Measurements from ENCODE around the gene MINK1. TPM values are rescaled to one million over a fixed set of nuclear protein-coding genes. Genes with fewer than 3 reads are reported as not detected.
"Not testable (repeated sequence)": the region's sequence is repeated elsewhere in the genome, so short reads cannot be mapped to it uniquely, and the experiment has no call there.

The MINK1 gene
- total RNA-seq, 1 donor from 2014 or later, result 73.0 TPM

DNA sequence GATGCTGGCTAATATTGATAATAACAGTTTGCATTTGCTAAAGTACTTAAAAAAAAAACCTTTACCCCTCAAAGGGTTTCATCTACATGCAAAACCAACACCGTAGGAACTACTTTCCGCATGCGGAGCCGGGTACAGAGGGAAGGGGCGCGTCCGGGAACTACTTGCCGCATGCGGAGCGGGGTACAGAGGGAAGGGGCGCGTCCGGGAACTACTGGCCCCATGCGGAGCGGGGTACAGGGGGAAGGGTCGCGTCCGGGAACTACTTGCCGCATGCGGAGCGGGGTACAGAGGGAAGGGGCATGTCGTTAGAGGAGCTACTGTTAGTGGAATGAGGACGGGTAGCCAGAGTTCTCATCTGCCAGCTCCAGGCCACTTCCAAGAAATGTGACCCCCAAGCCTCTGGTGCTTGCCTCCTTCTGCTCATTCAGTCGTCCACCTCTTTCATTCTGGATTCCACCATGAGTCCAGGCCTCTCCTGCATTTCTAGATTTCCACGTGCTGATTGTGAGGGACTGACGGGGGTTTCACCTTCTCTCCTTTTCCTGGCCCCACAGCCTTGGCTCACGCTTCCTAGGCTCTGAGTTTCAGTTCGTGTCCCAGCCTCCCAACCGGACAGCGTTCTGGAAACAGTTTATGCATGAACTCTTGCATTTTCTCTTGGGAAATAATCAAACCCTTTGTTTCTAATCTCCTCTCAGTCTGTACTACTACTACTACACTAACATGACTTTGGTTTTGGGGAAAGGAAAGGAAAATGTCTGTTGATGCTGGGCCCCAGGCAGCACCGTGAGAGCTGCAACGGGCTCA is 26.9 kb downstream of the MINK1 start:
- TF ChIP-seq, protein P1, sequence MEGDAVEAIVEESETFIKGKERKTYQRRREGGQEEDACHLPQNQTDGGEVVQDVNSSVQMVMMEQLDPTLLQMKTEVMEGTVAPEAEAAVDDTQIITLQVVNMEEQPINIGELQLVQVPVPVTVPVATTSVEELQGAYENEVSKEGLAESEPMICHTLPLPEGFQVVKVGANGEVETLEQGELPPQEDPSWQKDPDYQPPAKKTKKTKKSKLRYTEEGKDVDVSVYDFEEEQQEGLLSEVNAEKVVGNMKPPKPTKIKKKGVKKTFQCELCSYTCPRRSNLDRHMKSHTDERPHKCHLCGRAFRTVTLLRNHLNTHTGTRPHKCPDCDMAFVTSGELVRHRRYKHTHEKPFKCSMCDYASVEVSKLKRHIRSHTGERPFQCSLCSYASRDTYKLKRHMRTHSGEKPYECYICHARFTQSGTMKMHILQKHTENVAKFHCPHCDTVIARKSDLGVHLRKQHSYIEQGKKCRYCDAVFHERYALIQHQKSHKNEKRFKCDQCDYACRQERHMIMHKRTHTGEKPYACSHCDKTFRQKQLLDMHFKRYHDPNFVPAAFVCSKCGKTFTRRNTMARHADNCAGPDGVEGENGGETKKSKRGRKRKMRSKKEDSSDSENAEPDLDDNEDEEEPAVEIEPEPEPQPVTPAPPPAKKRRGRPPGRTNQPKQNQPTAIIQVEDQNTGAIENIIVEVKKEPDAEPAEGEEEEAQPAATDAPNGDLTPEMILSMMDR (conservative IDR thresholded peaks at IDR 0.05), result no peak
- peak overlapping the region; percentile 78 for H3K27ac Mint-ChIP-seq (ENCODE audit: unreplicated experiment)
- H3K4me1 Mint-ChIP-seq, result peaks cover 42% of the 10 kb centered on the region
- peaks cover 11% of the 10 kb centered on the region for H3K36me3 Mint-ChIP-seq (ENCODE audit: low read depth)
- H3K4me3 Mint-ChIP-seq, result no peak overlapping the region
- no peaks in the 10 kb centered on the region for H3K27me3 Mint-ChIP-seq (ENCODE audit: low read depth)
- no peak for DNase-seq (ENCODE audit: low read depth, low spot score)
- no peaks in the 10 kb centered on the region for H3K9me3 Mint-ChIP-seq

DNA sequence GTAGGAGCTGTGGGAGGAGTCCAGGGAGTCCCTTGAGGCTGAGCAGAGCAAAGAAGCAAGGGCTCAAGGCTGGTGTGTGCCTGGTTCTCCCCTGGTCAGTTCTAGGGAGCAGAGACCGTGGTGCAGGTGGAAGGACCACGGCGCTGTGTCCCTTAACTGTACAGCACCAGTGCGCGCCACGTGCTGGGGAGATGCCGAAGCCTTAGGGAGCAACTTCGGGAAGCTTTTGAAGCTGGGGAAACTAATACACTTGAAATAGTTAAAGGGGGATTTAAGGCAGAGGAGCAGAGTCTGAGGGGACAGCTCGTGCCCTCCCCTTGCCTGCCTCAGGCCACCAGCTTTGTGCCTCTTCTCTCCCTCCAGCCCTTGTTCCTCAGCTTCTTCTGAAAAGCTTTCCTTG is 27.5 kb downstream of the MINK1 start:
- no peak for DNase-seq (ENCODE audit: low read depth, low spot score)
- Mint-ChIP-seq H3K4me1 (peaks cover 42% of the 10 kb centered on the region), H3K36me3 (ENCODE audit: low read depth) (peaks cover 11% of the 10 kb centered on the region), H3K9me3 (no peaks in the 10 kb centered on the region), H3K27ac (ENCODE audit: unreplicated experiment) (peak overlapping the region; percentile 78), H3K4me3 (no peak overlapping the region), H3K27me3 (ENCODE audit: low read depth) (no peaks in the 10 kb centered on the region)
- TF ChIP-seq, protein P1 (conservative IDR thresholded peaks at IDR 0.05), result no peak

DNA sequence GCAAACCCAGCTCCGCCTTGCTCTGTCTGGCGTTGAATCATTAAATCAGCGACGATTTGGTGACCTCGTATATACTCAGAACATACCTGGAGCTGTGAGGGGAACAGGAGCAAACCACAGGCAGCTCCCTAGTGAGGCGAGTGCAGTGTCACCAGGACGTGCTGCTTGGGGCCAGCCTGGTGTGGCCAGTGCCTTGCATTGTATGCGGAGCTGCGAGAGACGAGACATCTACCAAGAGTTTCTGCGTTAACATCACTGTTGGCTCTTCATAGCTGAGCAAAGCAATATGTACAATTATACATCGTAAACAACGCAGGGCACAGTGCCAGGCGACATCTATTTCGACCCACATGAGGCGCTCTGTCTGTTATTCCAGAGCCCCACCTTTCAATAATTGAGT is 27.9 kb downstream of the MINK1 start:
- H3K36me3 Mint-ChIP-seq (ENCODE audit: low read depth), result peaks cover 11% of the 10 kb centered on the region
- H3K4me1 Mint-ChIP-seq, result peaks cover 41% of the 10 kb centered on the region
- TF ChIP-seq, protein P1 (conservative IDR thresholded peaks at IDR 0.05), result no peak
- no peak overlapping the region for H3K4me3 Mint-ChIP-seq
- no peaks in the 10 kb centered on the region for H3K9me3 Mint-ChIP-seq
- H3K27ac Mint-ChIP-seq (ENCODE audit: unreplicated experiment), result peak overlapping the region; percentile 35
- no peak for DNase-seq (ENCODE audit: low read depth, low spot score)
- H3K27me3 Mint-ChIP-seq (ENCODE audit: low read depth), result no peaks in the 10 kb centered on the region

DNA sequence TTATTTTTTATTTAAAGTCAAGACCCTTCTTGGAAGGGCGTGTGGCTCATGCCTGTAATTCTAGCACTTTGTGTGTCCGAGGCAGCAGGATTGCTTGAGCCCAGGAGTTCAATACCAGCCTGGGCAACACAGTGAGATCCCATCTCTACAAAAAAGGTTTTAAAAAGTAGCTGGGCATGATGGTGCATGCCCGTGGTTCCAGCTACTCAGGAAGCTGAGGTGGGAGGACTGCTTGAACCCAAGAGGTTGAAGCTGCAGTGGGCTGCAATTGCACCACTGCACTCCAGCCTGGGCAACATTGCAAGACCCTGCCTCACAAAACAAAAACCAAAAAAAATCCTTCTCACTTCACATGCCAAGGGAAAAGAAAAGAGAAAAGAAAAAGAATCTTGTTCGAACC is 29.6 kb downstream of the MINK1 start:
- TF ChIP-seq, protein P1 (conservative IDR thresholded peaks at IDR 0.05), result no peak
- no peak for DNase-seq (ENCODE audit: low read depth, low spot score)
- Mint-ChIP-seq H3K4me3 (no peak overlapping the region), H3K9me3 (no peaks in the 10 kb centered on the region), H3K27me3 (ENCODE audit: low read depth) (no peaks in the 10 kb centered on the region), H3K27ac (ENCODE audit: unreplicated experiment) (no peak overlapping the region), H3K36me3 (ENCODE audit: low read depth) (peaks cover 8% of the 10 kb centered on the region), H3K4me1 (peaks cover 24% of the 10 kb centered on the region)

DNA sequence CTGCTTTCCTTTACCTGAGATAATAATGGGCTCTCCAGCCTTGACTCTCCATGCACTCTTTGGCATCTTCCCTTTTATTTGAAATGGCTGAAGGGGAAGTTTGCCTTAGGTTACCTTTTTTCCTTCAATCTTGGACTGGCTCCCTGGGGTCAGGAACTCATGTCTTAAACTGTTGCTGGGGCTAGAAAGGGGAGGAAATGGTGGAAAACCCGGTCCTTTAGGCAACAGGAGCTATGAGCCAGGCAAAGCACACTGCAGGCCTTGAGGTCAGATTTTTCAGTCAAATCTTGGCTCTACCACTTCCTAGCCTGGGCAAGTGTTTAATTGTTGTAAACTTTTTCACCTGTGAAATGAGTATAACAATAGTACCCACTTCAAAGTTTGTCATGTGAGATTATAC is 30.2 kb downstream of the MINK1 start:
- H3K9me3 Mint-ChIP-seq, result no peaks in the 10 kb centered on the region
- H3K4me3 Mint-ChIP-seq, result no peak overlapping the region
- no peak overlapping the region for H3K27ac Mint-ChIP-seq (ENCODE audit: unreplicated experiment)
- peaks cover 8% of the 10 kb centered on the region for H3K36me3 Mint-ChIP-seq (ENCODE audit: low read depth)
- DNase-seq (ENCODE audit: low read depth, low spot score), result no peak
- no peaks in the 10 kb centered on the region for H3K27me3 Mint-ChIP-seq (ENCODE audit: low read depth)
- peaks cover 18% of the 10 kb centered on the region for H3K4me1 Mint-ChIP-seq
- TF ChIP-seq, protein P1 (conservative IDR thresholded peaks at IDR 0.05), result no peak

DNA sequence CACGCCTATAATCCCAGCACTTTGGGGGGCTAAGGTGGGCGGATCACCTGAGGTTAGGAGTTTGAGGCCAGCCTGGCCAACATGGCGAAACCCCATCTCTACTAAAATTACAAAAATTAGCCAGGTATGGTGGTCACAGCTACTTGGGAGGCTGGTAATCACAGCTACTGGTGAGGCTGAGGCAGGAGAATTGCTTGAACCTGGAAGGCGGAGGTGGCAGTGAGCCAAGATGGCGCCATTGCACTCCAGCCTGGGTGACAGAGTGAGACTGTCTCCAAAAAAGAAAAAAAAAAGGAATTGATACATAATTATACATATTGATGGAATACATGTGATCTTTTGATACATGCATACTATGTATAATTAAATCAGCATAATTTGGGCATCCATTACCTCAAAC is 34.4 kb downstream of the MINK1 start:
- not testable (repeated sequence) for DNase-seq (ENCODE audit: low read depth, low spot score); H3K36me3 Mint-ChIP-seq (ENCODE audit: low read depth); H3K4me3 Mint-ChIP-seq; H3K27ac Mint-ChIP-seq (ENCODE audit: unreplicated experiment); H3K27me3 Mint-ChIP-seq (ENCODE audit: low read depth); H3K4me1 Mint-ChIP-seq; H3K9me3 Mint-ChIP-seq

DNA sequence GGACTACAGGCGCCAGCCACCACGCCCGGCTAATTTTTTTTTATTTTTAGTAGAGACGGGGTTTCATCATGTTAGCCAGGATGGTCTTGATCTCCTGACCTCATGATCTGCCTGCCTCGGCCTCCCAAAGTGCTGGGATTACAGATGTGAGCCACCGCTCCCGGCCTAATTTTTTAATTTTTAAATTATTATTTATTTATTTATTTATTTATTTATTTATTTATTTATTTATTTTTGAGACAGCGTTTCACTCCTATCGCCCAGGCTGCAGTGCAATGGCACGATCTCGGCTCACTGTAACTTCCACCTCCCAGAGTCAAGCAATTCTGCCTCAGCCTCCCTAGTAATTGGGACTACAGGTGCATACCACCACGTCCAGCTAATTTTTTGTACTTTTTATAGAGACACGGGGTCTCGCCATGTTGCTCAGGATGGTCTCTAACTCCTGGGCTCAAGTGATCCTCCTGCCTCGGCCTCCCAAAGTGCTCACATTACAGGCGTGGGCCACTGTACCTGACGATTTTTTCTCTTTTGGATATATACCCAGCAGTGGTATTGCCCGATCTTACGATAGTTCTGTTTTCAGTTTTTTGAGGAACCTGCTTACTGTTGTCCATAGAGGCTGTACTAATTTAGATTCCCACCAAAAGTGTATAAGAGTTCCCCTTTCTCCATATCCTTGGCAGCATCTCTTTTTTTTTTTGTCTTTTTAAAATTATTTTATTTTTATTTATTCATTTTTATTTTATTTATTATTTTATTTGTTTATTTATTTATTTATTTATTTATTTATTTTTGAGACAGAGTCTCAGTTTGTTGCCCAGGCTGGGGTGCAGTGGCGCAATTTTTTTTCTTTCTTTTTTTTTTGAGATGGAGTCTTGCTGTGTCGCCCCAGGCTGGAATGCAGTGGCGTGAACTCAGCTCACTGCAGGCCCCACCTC is 36.2 kb downstream of the MINK1 start:
- H3K4me3 Mint-ChIP-seq; H3K27ac Mint-ChIP-seq (ENCODE audit: unreplicated experiment); H3K9me3 Mint-ChIP-seq; H3K27me3 Mint-ChIP-seq (ENCODE audit: low read depth); H3K4me1 Mint-ChIP-seq; DNase-seq (ENCODE audit: low read depth, low spot score); H3K36me3 Mint-ChIP-seq (ENCODE audit: low read depth): not testable (repeated sequence)
